OCI-LY3 (cell line): Measurements from ENCODE around the gene DBT.

Experiments
- EZH2phosphoT487 ChIP-seq: fragments of 200-600 bp; shearing (Covaris generic); IDR thresholded peaks from 2 replicates; pipeline ENCODE4 v1.6.1; 2018; ENCODE audit warnings: antibody characterized with exemption, mixed run types, low read depth
- TF ChIP-seq, protein P1 (sequence below): fragments of 200-600, 300-600 bp; sonication (generic); IDR thresholded peaks from 2 replicates; pipeline ENCODE4 v1.5.1; 2014; ENCODE audit warnings: antibody characterized with exemption, low read length, low read depth

- TF ChIP-seq, protein P1, sequence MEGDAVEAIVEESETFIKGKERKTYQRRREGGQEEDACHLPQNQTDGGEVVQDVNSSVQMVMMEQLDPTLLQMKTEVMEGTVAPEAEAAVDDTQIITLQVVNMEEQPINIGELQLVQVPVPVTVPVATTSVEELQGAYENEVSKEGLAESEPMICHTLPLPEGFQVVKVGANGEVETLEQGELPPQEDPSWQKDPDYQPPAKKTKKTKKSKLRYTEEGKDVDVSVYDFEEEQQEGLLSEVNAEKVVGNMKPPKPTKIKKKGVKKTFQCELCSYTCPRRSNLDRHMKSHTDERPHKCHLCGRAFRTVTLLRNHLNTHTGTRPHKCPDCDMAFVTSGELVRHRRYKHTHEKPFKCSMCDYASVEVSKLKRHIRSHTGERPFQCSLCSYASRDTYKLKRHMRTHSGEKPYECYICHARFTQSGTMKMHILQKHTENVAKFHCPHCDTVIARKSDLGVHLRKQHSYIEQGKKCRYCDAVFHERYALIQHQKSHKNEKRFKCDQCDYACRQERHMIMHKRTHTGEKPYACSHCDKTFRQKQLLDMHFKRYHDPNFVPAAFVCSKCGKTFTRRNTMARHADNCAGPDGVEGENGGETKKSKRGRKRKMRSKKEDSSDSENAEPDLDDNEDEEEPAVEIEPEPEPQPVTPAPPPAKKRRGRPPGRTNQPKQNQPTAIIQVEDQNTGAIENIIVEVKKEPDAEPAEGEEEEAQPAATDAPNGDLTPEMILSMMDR, result no peak
- no peak for TF ChIP-seq EZH2phosphoT487
These were observed 65.1 kb downstream of the DBT start for GRCh38 chr1:100184536-100184935.
